Measurements from ENCODE around the gene BEST2.

The BEST2 gene

GRCh38 chr19:12757544-12758274, 6.1 kb downstream of the BEST2 start:
- H3K27me3 ChIP-seq: peaks cover 0 to 10% of the 10 kb centered on the region in 2 donors
- peaks cover 0 to 12% (median 11%) of the 10 kb centered on the region in 4 donors for H3K4me1 ChIP-seq
- H3K36me3 ChIP-seq: peaks cover 0 to 8% (median 0%) of the 10 kb centered on the region in 3 donors
- H3K4me3 ChIP-seq: peak overlapping the region; percentile 41 to 51
- TF ChIP-seq CTCF (IDR thresholded peaks at IDR 0.05): peak; percentile 83 to 88
- H3K9me3 ChIP-seq: no peaks in the 10 kb centered on the region
- peak; percentile 59 to 80 for DNase-seq
- H3K27ac ChIP-seq: peak overlapping the region; percentile 45 to 66
- intact Hi-C loops (cut with DNase I; ENCODE audit: low total_unique reads): no loop called here

- intact Hi-C loops (cut with DNase I; ENCODE audit: low total_unique reads): no loop called here
- peaks cover 0 to 27% (median 14%) of the 10 kb centered on the region in 3 donors for H3K36me3 ChIP-seq
- H3K9me3 ChIP-seq: no peaks in the 10 kb centered on the region
- H3K4me3 ChIP-seq: no peak overlapping the region
- H3K27ac ChIP-seq: no peak overlapping the region
- no peak for DNase-seq
- no peak for TF ChIP-seq CTCF (IDR thresholded peaks at IDR 0.05)
- peaks cover 0 to 12% (median 11%) of the 10 kb centered on the region in 4 donors for H3K4me1 ChIP-seq
- H3K27me3 ChIP-seq: no peaks in the 10 kb centered on the region
Observed at GRCh38 chr19:12759686-12760085, 8.1 kb downstream of the BEST2 start.

GRCh38 chr19:12763100-12763499, 11.5 kb downstream of the BEST2 start:
- Histone ChIP-seq H3K4me1 (peaks cover 0 to 8% (median 2%) of the 10 kb centered on the region in 4 donors), H3K36me3 (peaks cover 0 to 44% (median 16%) of the 10 kb centered on the region in 3 donors), H3K27me3 (no peaks in the 10 kb centered on the region), H3K27ac (no peak overlapping the region), H3K9me3 (no peaks in the 10 kb centered on the region), H3K4me3 (no peak overlapping the region)
- no peak for DNase-seq
- intact Hi-C loops (cut with DNase I; ENCODE audit: low total_unique reads): no loop called here
- TF ChIP-seq CTCF (IDR thresholded peaks at IDR 0.05): no peak

GRCh38 chr19:12764698-12765097, 13.1 kb downstream of the BEST2 start:
- H3K9me3 ChIP-seq: no peaks in the 10 kb centered on the region
- no peaks in the 10 kb centered on the region for H3K27me3 ChIP-seq
- TF ChIP-seq CTCF (IDR thresholded peaks at IDR 0.05): no peak
- no peak overlapping the region for H3K4me3 ChIP-seq
- intact Hi-C loops (cut with DNase I; ENCODE audit: low total_unique reads): loop anchor here (5.0 kb wide), 1 partner anchor 83 kb away; no protein-coding TSS in a partner anchor
- DNase-seq: no peak
- no peak overlapping the region for H3K27ac ChIP-seq
- peaks cover 0 to 8% (median 2%) of the 10 kb centered on the region in 4 donors for H3K4me1 ChIP-seq
- H3K36me3 ChIP-seq: peaks cover 0 to 49% (median 16%) of the 10 kb centered on the region in 3 donors

GRCh38 chr19:12766051-12766521, 14.5 kb downstream of the BEST2 start:
- Histone ChIP-seq H3K27ac (peak overlapping the region in 1 of 2 donors; percentile 27), H3K4me1 (peaks cover 0 to 8% (median 2%) of the 10 kb centered on the region in 4 donors), H3K27me3 (no peaks in the 10 kb centered on the region), H3K36me3 (peaks cover 0 to 63% (median 16%) of the 10 kb centered on the region in 3 donors), H3K9me3 (no peaks in the 10 kb centered on the region), H3K4me3 (peak overlapping the region; percentile 39 to 40)
- intact Hi-C loops (cut with DNase I; ENCODE audit: low total_unique reads): loop anchor here (2.0 to 5.0 kb wide), 2 partner anchors 31 to 81 kb away; no protein-coding TSS in a partner anchor
- peak; percentile 72 to 86 for DNase-seq
- TF ChIP-seq CTCF (IDR thresholded peaks at IDR 0.05): peak; percentile 67 to 77

Data from tibial artery (tissue), 4 donors.